GM10266 (cell line): ENCODE data around the gene SUCLA2.

Source experiments
- DNase-seq: peaks from one replicate; pipeline ENCODE4 v3.0.0; 2012; ENCODE audit errors: extremely low spot score
- TF ChIP-seq, protein P1 (sequence below): IDR thresholded peaks from 2 replicates; pipeline ENCODE4 v1.5.1; 2012; ENCODE audit warnings: mild to moderate bottlenecking, low read depth; ENCODE audit not compliant: control insufficient read depth, insufficient read depth; ENCODE audit errors: missing control alignments

Gene SUCLA2

DNA sequence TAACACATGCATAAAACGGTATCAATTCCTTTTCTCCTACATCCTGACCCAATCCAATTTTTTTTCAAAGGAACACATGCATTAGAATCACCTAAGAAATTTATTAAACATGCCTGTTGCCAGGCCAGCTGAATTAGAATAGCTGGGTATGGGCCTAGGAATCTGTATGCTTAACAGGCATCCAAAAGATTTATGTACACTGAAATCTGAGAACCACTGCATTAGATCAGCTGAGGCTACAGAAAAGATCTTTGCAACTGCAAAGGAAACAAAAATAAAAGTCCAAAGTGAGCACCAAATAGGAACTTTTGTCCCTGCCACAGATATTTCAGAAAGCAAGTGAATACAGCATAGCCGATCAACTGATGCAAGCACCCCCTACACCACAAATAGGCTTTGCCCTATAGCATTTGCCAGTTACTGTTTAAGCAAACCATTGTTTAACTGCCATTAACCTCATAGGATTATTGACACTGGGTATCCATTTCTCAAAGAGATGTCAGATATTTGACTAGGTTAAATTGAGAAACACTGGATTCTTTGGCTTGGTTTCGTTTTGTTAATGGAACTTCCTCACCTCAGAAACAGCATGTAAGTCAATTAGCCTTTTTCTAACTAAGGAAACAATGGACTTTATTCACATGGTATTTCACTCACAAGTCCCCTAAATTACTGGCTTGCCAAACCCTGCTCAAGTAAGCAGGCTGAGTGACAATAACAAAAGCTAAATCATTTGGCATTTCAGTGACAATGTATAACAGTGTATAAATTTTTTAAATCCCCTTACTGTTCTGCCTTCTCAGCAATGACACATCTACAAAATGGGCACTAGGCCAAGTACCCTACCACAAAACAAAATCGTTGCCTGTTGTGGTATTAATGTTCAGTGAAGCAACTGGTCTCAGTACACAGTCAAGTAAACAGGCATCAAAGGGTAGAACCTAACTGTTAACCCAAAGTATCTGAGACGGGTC is 67.8 kb downstream of the SUCLA2 start:
- no peak for DNase-seq
- TF ChIP-seq, protein P1, sequence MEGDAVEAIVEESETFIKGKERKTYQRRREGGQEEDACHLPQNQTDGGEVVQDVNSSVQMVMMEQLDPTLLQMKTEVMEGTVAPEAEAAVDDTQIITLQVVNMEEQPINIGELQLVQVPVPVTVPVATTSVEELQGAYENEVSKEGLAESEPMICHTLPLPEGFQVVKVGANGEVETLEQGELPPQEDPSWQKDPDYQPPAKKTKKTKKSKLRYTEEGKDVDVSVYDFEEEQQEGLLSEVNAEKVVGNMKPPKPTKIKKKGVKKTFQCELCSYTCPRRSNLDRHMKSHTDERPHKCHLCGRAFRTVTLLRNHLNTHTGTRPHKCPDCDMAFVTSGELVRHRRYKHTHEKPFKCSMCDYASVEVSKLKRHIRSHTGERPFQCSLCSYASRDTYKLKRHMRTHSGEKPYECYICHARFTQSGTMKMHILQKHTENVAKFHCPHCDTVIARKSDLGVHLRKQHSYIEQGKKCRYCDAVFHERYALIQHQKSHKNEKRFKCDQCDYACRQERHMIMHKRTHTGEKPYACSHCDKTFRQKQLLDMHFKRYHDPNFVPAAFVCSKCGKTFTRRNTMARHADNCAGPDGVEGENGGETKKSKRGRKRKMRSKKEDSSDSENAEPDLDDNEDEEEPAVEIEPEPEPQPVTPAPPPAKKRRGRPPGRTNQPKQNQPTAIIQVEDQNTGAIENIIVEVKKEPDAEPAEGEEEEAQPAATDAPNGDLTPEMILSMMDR = no peak

DNA sequence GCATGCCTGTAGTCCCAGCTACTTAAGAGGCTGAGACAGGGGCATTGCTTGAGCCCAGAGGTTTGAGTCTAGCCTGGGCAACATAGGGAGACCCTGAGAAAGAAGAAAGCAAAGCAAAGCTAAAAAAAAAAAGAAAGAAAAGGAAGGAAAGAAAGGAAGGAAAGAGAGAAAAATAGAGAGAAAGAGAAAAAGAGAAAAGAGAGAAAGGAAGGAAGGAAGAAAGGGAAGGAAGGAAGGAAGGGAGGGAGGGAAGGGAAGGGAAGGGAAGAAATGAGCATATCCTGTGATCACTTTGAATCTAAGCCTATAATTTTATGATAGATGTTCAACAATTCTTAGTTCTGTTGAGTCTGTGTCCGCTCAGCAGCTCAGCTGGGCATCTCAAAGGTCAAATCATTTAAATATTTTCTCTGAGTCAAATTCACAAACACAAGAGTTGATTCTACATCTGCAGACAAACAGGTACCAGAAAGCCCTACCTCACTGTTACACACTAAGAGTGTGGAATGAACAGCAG is 70.4 kb downstream of the SUCLA2 start:
- no peak for DNase-seq
- TF ChIP-seq, protein P1 = no peak

DNA sequence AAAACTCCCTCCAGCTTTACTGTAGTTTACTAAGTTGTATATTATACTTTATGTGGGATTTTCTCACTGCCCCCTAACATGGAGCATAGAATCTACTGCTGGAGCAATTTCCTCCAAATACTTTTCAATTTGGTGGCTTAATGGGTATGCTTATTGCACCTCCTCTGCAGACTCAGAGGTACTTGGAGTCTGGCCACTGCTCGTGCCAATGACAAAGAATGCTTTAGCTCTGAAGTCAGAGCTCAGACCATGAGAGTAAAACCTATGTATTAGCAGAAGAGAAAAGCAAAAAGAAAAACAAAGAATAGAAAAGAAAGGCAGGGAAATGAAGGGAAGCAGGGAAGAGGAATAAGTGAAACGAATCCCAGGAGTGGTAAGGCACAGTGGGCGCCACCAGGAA is 71.9 kb downstream of the SUCLA2 start:
- TF ChIP-seq, protein P1 = no peak
- no peak for DNase-seq

DNA sequence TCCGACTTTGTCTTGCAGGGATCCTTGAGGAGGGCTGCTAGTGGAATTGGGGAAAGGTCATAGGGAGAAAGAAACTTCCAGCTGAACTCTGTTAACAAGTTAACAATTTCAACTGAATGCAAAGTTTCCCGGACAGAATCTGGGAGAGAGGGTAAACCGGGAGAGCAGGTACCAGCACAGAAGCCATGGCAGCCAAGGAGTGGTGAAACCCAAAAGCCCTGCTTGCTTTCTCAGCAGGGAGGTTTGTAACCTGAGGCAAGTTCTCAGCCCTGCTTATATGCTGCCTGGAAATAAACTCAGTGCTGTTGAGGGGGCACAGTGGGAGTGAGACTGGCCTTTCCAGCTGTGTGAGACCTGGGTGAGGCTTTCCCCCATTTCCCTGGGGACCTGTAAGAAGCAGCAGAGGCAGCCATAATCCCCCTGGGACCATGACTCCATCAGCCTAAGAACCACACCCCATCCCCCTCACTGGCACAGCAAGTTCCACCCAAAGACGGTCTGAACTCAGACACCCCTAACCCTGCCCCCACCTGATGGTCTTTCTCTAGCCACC is 84.0 kb downstream of the SUCLA2 start:
- no peak for DNase-seq
- TF ChIP-seq, protein P1 = no peak

DNA sequence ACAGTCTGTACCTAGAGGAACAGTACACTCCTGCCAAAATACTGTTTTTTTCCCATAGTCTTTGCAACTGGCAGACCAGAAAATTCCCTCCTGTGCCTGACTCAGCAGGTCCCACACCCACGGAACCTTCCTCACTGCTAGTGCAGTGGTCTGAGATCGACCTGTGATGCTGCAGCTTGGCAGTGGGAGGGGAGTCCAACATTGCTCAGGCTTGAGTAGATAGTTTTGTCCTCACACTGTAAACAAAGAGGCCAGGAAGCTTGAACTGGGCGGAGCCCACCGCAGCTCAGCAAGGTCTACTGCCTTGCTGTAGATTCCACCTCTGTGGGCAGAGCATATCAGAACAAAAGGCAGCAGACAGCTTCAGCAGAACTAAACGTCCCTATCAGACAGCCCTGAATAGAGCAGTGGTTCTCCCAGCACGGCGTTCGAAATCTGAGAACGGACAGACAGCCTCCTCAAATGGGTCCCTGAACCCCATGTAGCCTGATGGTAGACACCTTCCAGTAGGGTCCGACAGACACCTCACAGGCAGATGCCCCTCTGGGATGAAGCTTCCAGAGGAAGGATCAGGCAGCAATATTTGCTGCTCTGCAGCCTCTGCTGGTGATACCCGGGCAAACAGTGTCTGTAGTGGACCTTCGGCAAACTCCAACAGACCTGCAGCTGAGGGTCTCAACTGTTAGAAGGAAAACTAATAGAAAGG is 92.7 kb downstream of the SUCLA2 start:
- TF ChIP-seq, protein P1 = no peak
- DNase-seq = no peak

DNA sequence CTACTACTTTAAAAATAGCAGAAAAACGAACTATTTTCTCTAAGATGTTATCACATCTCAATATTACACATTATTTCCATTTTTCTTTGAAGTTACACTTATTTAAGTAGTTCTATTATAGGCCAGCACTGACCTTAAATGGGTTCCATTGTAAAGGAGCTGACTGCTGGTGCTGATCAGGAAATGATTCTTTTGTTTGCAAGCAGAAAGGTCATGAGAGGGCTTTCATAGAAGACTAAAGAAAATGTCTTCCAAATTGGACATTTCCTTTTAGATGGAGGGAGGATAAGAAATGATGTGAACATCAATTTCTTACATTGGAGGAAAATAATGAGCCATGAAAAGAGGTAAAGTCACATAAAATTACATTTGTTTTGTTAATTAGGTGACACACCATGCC is 96.2 kb downstream of the SUCLA2 start:
- TF ChIP-seq, protein P1 = no peak
- DNase-seq = no peak
